ENCODE measurements around the gene CLTRN. TPM values are rescaled to one million over a fixed set of nuclear protein-coding genes. Genes with fewer than 3 reads are reported as not detected.

Gene CLTRN
- total and polyA plus RNA-seq, 4 donors = 1.1 to 3.6 (median 2.3) TPM

DNA sequence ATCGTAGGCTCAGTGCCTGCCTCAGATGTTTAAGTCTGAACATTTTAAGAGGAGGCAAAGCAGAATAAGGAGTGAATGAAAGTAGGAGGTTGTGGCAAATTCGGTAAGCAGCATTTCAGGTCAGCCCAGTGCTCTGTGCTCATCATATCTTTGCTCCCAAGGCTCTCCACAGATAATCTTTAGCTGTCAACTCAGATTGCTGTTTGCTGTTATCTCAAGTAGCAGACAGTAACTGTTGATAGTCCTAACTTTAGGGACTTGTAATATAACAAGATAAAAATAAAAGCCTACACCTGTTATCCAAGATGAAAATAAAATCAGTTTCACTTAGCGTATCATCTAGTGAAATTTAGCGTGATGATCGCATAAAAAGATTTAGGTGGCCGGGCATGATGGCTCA lies 18.6 kb upstream of the CLTRN start:
- Histone ChIP-seq H3K27ac (ENCODE audit: low read depth in 1 of 2, low read length in 1 of 2) (no peak overlapping the region), H3K36me3 (ENCODE audit: control insufficient read depth in 4 of 4, insufficient read depth in 4 of 4, low read length in 4 of 4) (peaks cover 0 to 7% (median 2%) of the 10 kb centered on the region in 4 donors), H3K9me3 (ENCODE audit: control insufficient read depth in 4 of 4, insufficient read depth in 3 of 4, low read length in 3 of 4) (no peaks in the 10 kb centered on the region), H3K4me3 (no peak overlapping the region), H3K27me3 (ENCODE audit: control insufficient read depth in 3 of 3, insufficient read depth in 3 of 3, low read length in 2 of 3) (peaks cover 6 to 13% (median 6%) of the 10 kb centered on the region in 3 donors), H3K4me1 (ENCODE audit: control insufficient read depth in 5 of 5, insufficient read depth in 5 of 5, low read length in 5 of 5) (no peaks in the 10 kb centered on the region), H3K9ac (ENCODE audit: insufficient read depth in 1 of 2, low read length in 2 of 2) (no peak overlapping the region)
- WGBS, 2 donors = 91 to 92% methylated on average over 6 of the region's 6 CpGs
- ATAC-seq (ENCODE audit: insufficient read depth, low FRiP score) (no peak), DNase-seq (no peak)
- TF ChIP-seq, protein P1, sequence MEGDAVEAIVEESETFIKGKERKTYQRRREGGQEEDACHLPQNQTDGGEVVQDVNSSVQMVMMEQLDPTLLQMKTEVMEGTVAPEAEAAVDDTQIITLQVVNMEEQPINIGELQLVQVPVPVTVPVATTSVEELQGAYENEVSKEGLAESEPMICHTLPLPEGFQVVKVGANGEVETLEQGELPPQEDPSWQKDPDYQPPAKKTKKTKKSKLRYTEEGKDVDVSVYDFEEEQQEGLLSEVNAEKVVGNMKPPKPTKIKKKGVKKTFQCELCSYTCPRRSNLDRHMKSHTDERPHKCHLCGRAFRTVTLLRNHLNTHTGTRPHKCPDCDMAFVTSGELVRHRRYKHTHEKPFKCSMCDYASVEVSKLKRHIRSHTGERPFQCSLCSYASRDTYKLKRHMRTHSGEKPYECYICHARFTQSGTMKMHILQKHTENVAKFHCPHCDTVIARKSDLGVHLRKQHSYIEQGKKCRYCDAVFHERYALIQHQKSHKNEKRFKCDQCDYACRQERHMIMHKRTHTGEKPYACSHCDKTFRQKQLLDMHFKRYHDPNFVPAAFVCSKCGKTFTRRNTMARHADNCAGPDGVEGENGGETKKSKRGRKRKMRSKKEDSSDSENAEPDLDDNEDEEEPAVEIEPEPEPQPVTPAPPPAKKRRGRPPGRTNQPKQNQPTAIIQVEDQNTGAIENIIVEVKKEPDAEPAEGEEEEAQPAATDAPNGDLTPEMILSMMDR (IDR thresholded peaks at IDR 0.05; ENCODE audit: control extremely low read depth, extremely low read depth) = no peak

DNA sequence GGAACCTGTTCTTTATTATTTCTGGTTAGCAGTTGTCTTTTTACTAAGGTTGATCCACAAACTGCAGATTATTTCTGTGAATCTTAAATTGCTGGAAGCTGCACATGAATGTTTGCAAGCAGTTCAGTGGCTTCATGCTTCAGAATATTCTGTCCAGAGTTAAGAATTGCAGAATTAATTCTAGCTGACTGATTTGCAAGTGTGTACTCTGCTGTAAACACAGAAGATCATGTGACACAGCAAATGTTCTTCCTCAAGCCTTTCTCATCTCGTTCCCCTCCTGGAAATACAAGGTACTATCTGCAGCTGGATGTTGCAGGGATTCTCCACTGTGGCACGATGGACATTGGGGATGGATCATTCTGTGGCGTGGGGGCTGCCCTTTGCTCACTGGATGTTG lies 16.8 kb upstream of the CLTRN start:
- no peak for ATAC-seq (ENCODE audit: insufficient read depth, low FRiP score)
- TF ChIP-seq, protein P1 (IDR thresholded peaks at IDR 0.05; ENCODE audit: control extremely low read depth, extremely low read depth) = no peak
- 69 to 79% methylated on average over 3 of the region's 3 CpGs for WGBS, 2 donors

DNA sequence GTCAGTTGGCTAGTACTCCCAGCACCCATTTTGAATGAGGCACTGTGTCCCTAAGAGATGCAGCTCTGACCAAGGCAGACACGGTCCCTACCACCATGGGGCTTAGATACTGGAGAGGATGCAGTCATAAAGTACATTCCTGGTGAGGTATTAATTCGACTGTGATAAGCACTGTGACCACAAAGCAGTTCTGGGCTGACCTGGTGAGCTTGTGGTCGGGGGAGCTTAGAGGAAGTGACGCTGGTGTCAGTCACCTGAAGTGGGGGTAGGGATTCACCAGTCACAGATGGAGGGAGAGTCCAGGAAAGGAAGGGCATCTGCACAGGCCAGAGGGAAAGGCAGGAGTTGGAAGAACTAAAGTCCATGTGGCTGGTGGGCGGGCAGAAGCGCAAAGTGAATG lies 15.8 kb upstream of the CLTRN start:
- WGBS, 2 donors = 61 to 78% methylated on average over 6 of the region's 6 CpGs
- peaks cover 0 to 7% (median 2%) of the 10 kb centered on the region in 4 donors for H3K36me3 ChIP-seq (ENCODE audit: control insufficient read depth in 4 of 4, insufficient read depth in 4 of 4, low read length in 4 of 4)
- peaks cover 2 to 4% (median 3%) of the 10 kb centered on the region in 3 donors for H3K27me3 ChIP-seq (ENCODE audit: control insufficient read depth in 3 of 3, insufficient read depth in 3 of 3, low read length in 2 of 3)
- no peak for ATAC-seq (ENCODE audit: insufficient read depth, low FRiP score)
- no peak overlapping the region for H3K27ac ChIP-seq (ENCODE audit: low read depth in 1 of 2, low read length in 1 of 2)
- no peaks in the 10 kb centered on the region for H3K9me3 ChIP-seq (ENCODE audit: control insufficient read depth in 4 of 4, insufficient read depth in 3 of 4, low read length in 3 of 4)
- no peak overlapping the region for H3K9ac ChIP-seq (ENCODE audit: insufficient read depth in 1 of 2, low read length in 2 of 2)
- no peak for DNase-seq
- no peak overlapping the region for H3K4me3 ChIP-seq
- TF ChIP-seq, protein P1 (IDR thresholded peaks at IDR 0.05; ENCODE audit: control extremely low read depth, extremely low read depth) = no peak
- peaks cover 0 to 9% (median 0%) of the 10 kb centered on the region in 5 donors for H3K4me1 ChIP-seq (ENCODE audit: control insufficient read depth in 5 of 5, insufficient read depth in 5 of 5, low read length in 5 of 5)

More for the DNA sequence above, 16.8 kb upstream of the CLTRN start:
- no peak for DNase-seq
- Histone ChIP-seq H3K27ac (ENCODE audit: low read depth in 1 of 2, low read length in 1 of 2) (no peak overlapping the region), H3K27me3 (ENCODE audit: control insufficient read depth in 3 of 3, insufficient read depth in 3 of 3, low read length in 2 of 3) (peaks cover 6 to 10% (median 6%) of the 10 kb centered on the region in 3 donors), H3K9me3 (ENCODE audit: control insufficient read depth in 4 of 4, insufficient read depth in 3 of 4, low read length in 3 of 4) (no peaks in the 10 kb centered on the region), H3K36me3 (ENCODE audit: control insufficient read depth in 4 of 4, insufficient read depth in 4 of 4, low read length in 4 of 4) (peaks cover 0 to 7% (median 2%) of the 10 kb centered on the region in 4 donors), H3K4me1 (ENCODE audit: control insufficient read depth in 5 of 5, insufficient read depth in 5 of 5, low read length in 5 of 5) (peaks cover 0 to 5% (median 0%) of the 10 kb centered on the region in 5 donors), H3K9ac (ENCODE audit: insufficient read depth in 1 of 2, low read length in 2 of 2) (no peak overlapping the region), H3K4me3 (no peak overlapping the region)

DNA sequence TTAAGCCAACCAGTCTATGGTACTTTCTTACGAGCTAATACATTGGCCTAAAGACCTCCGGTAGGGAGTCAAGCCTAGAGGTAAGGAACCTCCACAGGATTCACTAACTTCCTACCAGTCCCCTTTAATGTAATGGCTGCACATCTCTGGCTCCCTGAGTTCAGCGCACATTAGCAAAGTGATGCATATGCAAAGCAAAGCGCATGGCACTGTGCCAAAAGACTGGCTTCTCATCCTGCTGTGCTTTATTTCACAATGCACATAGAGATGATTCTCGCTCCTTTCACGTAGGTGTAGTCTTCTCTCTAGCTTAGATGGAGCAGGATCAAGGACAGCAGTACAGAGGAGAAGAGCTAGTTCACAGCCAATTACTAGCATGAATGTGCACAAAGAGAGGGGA lies 14.6 kb upstream of the CLTRN start:
- Histone ChIP-seq H3K4me1 (ENCODE audit: control insufficient read depth in 5 of 5, insufficient read depth in 5 of 5, low read length in 5 of 5) (peaks cover 0 to 11% (median 0%) of the 10 kb centered on the region in 5 donors), H3K9me3 (ENCODE audit: control insufficient read depth in 4 of 4, insufficient read depth in 3 of 4, low read length in 3 of 4) (no peaks in the 10 kb centered on the region), H3K9ac (ENCODE audit: insufficient read depth in 1 of 2, low read length in 2 of 2) (no peak overlapping the region), H3K27ac (ENCODE audit: low read depth in 1 of 2, low read length in 1 of 2) (no peak overlapping the region), H3K4me3 (no peak overlapping the region), H3K36me3 (ENCODE audit: control insufficient read depth in 4 of 4, insufficient read depth in 4 of 4, low read length in 4 of 4) (peaks cover 0 to 7% (median 2%) of the 10 kb centered on the region in 4 donors), H3K27me3 (ENCODE audit: control insufficient read depth in 3 of 3, insufficient read depth in 3 of 3, low read length in 2 of 3) (peaks cover 0 to 2% (median 2%) of the 10 kb centered on the region in 3 donors)
- ATAC-seq (ENCODE audit: insufficient read depth, low FRiP score) (no peak), DNase-seq (peak in 1 of 3 donors; percentile 10)
- WGBS, 2 donors = 95 to 96% methylated on average over 6 of the region's 6 CpGs
- TF ChIP-seq, protein P1 (IDR thresholded peaks at IDR 0.05; ENCODE audit: control extremely low read depth, extremely low read depth) = no peak

Data from lung (tissue), 12 donors.